H1 (cell line): Measurements from ENCODE around the gene RIPOR2. TPM values are rescaled to one million over a fixed set of nuclear protein-coding genes. Genes with fewer than 3 reads are reported as not detected.

Experiments used
- CTCF ChIA-PET: fragments of 300-600 bp; sonication (Branson Sonifier 250); formaldehyde crosslinking; loops from one replicate; lab custom pipeline; 2021; ENCODE audit not compliant: partially characterized antibody; lab: Charles Lee
- POLR2A ChIA-PET: fragments of 300-600 bp; sonication (Branson Sonifier 250); formaldehyde crosslinking; loops from one replicate; lab custom pipeline; 2021; ENCODE audit warnings: inconsistent platforms; ENCODE audit not compliant: partially characterized antibody; lab: Charles Lee
- DNase-seq, 2 experiments: peaks; one replicate each; pipeline versions ENCODE4 v3.0.0 to v3.0.0-alpha.2; 2010 to 2022; ENCODE audit warnings: low spot score in 2 of 2, low read depth in 1 of 2, mixed read lengths in 1 of 2
- FAIRE-seq: peaks from 2 replicates; lab custom pipeline; 2011; peaks lifted over from hg19 to GRCh38; lab: Jason Lieb, UNC
- H2AFZ ChIP-seq: 2 replicates; pipeline ENCODE4 v1.8.1; 2012; ENCODE audit warnings: low read length, inconsistent platforms
- H2AK5ac ChIP-seq: 2 replicates; pipeline ENCODE4 v1.6.1; 2013; ENCODE audit warnings: low read depth, low read length
- H2BK120ac ChIP-seq: replicated peaks from 2 replicates; pipeline ENCODE3; 2013; ENCODE audit warnings: low read depth, low read length, inconsistent platforms
- H2BK12ac ChIP-seq: 2 replicates; pipeline ENCODE4 v1.6.1; 2013; ENCODE audit warnings: low read depth, low read length
- H2BK15ac ChIP-seq: 2 replicates; pipeline ENCODE4 v1.6.1; 2013; ENCODE audit warnings: low read length
- H2BK20ac ChIP-seq: 2 replicates; pipeline ENCODE4 v1.6.1; 2013; ENCODE audit warnings: low read length
- H2BK5ac ChIP-seq: 2 replicates; pipeline ENCODE4 v1.6.1; 2013; ENCODE audit warnings: low read depth, low read length
- H3K14ac ChIP-seq: 2 replicates; pipeline ENCODE4 v1.6.1; 2013; ENCODE audit warnings: inconsistent platforms; ENCODE audit not compliant: insufficient read length
- H3K18ac ChIP-seq: 2 replicates; pipeline ENCODE4 v1.6.1; 2013; ENCODE audit warnings: low read length; ENCODE audit errors: extremely low read depth
- H3K23ac ChIP-seq: 2 replicates; pipeline ENCODE4 v1.6.1; 2013; ENCODE audit warnings: inconsistent platforms; ENCODE audit not compliant: insufficient read length
- H3K23me2 ChIP-seq: 2 replicates; pipeline ENCODE4 v1.6.1; 2013; ENCODE audit warnings: low read depth, low read length
- H3K27ac ChIP-seq: 2 replicates; pipeline ENCODE4 v1.6.1; 2011; ENCODE audit warnings: low read depth, low read length, inconsistent platforms
- H3K27me3 ChIP-seq, 4 experiments: replicated peaks in 1 of 4; 1 replicate in 1 of 4; 2 replicates in 3 of 4; pipeline versions ENCODE4 v1.6.1 to v1.8.1; 2011 to 2013; ENCODE audit warnings: low read length in 3 of 4, mild to moderate bottlenecking in 3 of 4, inconsistent platforms in 2 of 4, mixed read lengths in 2 of 4, moderate library complexity in 1 of 4; ENCODE audit not compliant: control insufficient read depth in 3 of 4, insufficient read depth in 3 of 4; ENCODE audit errors: extremely low read depth in 1 of 4
- H3K36me3 ChIP-seq, 4 experiments: 2 replicates each; pipeline versions ENCODE4 v1.6.1 to v1.8.1; 2011 to 2013; ENCODE audit warnings: mild to moderate bottlenecking in 4 of 4, low read length in 3 of 4, moderate library complexity in 2 of 4, control low read depth in 1 of 4, inconsistent platforms in 1 of 4; ENCODE audit not compliant: insufficient read depth in 4 of 4, control insufficient read depth in 2 of 4
- H3K4ac ChIP-seq: replicated peaks from 2 replicates; pipeline ENCODE3; 2013; ENCODE audit warnings: low read length, low read depth, mixed read lengths, inconsistent platforms; ENCODE audit not compliant: insufficient read length
- H3K4me1 ChIP-seq, 4 experiments: replicated peaks in 1 of 4; 1 replicate in 1 of 4; 2 replicates in 3 of 4; pipeline versions ENCODE4 v1.6.1 to v1.8.1; 2011 to 2013; ENCODE audit warnings: low read length in 3 of 4, inconsistent platforms in 2 of 4, mixed read lengths in 1 of 4; ENCODE audit not compliant: insufficient read depth in 4 of 4, control insufficient read depth in 3 of 4
- H3K4me2 ChIP-seq, 2 experiments: 2 replicates each; pipeline versions ENCODE4 v1.6.1 to v1.8.1; 2011 to 2013; ENCODE audit warnings: low read depth in 2 of 2, low read length in 2 of 2, control low read depth in 1 of 2, inconsistent platforms in 1 of 2, mild to moderate bottlenecking in 1 of 2; ENCODE audit not compliant: insufficient read depth in 1 of 2
- H3K4me3 ChIP-seq, 4 experiments: fragments of 200-600, 300-600 bp in 1 of 4; sonication (generic), shearing (Covaris generic), sonication (Bioruptor Twin) in 1 of 4; 2 replicates each; pipeline versions ENCODE4 v1.5.1 to v1.8.1; 2011 to 2016; ENCODE audit warnings: low read length in 4 of 4, low read depth in 3 of 4, control low read depth in 2 of 4, inconsistent platforms in 2 of 4, mild to moderate bottlenecking in 2 of 4, mixed read lengths in 1 of 4, moderate library complexity in 1 of 4; ENCODE audit not compliant: insufficient read depth in 2 of 4; ENCODE audit errors: extremely low read depth in 1 of 4
- H3K56ac ChIP-seq: replicated peaks from 2 replicates; pipeline ENCODE3; 2013; ENCODE audit warnings: low read depth, mild to moderate bottlenecking, mixed read lengths, low read length, inconsistent platforms; ENCODE audit not compliant: insufficient read length
- H3K79me1 ChIP-seq: 2 replicates; pipeline ENCODE4 v1.6.1; 2013; ENCODE audit warnings: low read depth, low read length, control low read depth
- H3K79me2 ChIP-seq, 2 experiments: 2 replicates each; pipeline versions ENCODE4 v1.6.1 to v1.8.1; 2012 to 2013; ENCODE audit warnings: low read length in 2 of 2, mild to moderate bottlenecking in 2 of 2, inconsistent platforms in 1 of 2; ENCODE audit not compliant: insufficient read depth in 2 of 2, control insufficient read depth in 1 of 2
- H3K9ac ChIP-seq, 4 experiments: replicated peaks in 1 of 4; 1 replicate in 1 of 4; 2 replicates in 3 of 4; pipeline versions ENCODE4 v1.6.1 to v1.8.1; 2011 to 2013; ENCODE audit warnings: low read depth in 3 of 4, low read length in 3 of 4, control low read depth in 2 of 4, mild to moderate bottlenecking in 2 of 4, moderate library complexity in 2 of 4, inconsistent platforms in 1 of 4; ENCODE audit errors: extremely low read depth in 1 of 4
- H3K9me3 ChIP-seq, 2 experiments: 2 replicates each; pipeline versions ENCODE4 v1.6.1 to v1.8.1; 2012 to 2013; ENCODE audit warnings: mild to moderate bottlenecking in 2 of 2, moderate library complexity in 2 of 2, control low read depth in 1 of 2, inconsistent platforms in 1 of 2, low read depth in 1 of 2, low read length in 1 of 2, mixed read lengths in 1 of 2; ENCODE audit not compliant: insufficient read depth in 2 of 2
- H4K20me1 ChIP-seq, 2 experiments: replicated peaks in 1 of 2; 2 replicates each; pipeline versions ENCODE3 to v1.8.1; 2011 to 2013; ENCODE audit warnings: inconsistent platforms in 2 of 2, low read length in 2 of 2, mild to moderate bottlenecking in 1 of 2; ENCODE audit not compliant: insufficient read depth in 2 of 2, control insufficient read depth in 1 of 2
- H4K5ac ChIP-seq: 2 replicates; pipeline ENCODE4 v1.6.1; 2013; ENCODE audit warnings: low read length, low read depth, mixed read lengths, inconsistent platforms; ENCODE audit not compliant: insufficient read length
- H4K8ac ChIP-seq: 2 replicates; pipeline ENCODE4 v1.8.0; 2013; ENCODE audit warnings: mild to moderate bottlenecking, moderate library complexity, low read length, inconsistent platforms; ENCODE audit not compliant: insufficient read depth; ENCODE audit errors: extremely low read depth
- H4K91ac ChIP-seq: replicated peaks from 2 replicates; pipeline ENCODE3; 2013; ENCODE audit warnings: low read length, mixed read lengths, inconsistent platforms; ENCODE audit not compliant: insufficient read length
- JUN ChIP-seq: IDR thresholded peaks from 2 replicates; pipeline ENCODE4 v1.6.1; 2011; ENCODE audit warnings: low read depth, mild to moderate bottlenecking, improper control_type of control experiment, low read length
- SIX5 ChIP-seq: IDR thresholded peaks from 2 replicates; pipeline ENCODE4 v1.6.1; 2011; ENCODE audit warnings: mild to moderate bottlenecking, low read depth, low read length
- WGBS, 2 experiments: shearing (Covaris generic) in 1 of 2; methylation state at CpG; one replicate each; pipeline versions ENCODE4 v1.1.6 to v1.1.7; 2013 to 2015; ENCODE audit warnings: low lambda C conversion rate in 2 of 2, mixed read lengths in 2 of 2, inconsistent platforms in 1 of 2, low coverage in 1 of 2, missing lambda C conversion rate in 1 of 2; ENCODE audit not compliant: insufficient replicate concordance in 2 of 2, insufficient coverage in 1 of 2, insufficient read length in 1 of 2; ENCODE audit errors: extremely low coverage in 1 of 2, missing lambda C conversion rate in 1 of 2; 5-methylcytosine and 5-hydroxymethylcytosine counted together
- polyA plus RNA-seq, 7 experiments: library from polyadenylated mRNA; depleted of rRNA in 3 of 7; stranded (reverse) in 5 of 7; unstranded in 2 of 7; fragments of >200 nt in 5 of 7; fragments of 200-250 nt in 2 of 7; gene quantifications; 1 replicate in 5 of 7; 2 replicates in 1 of 7; 4 replicates in 1 of 7; pipeline versions ENCODE4 v1.2.1 to v1.2.3, GENCODE V29; 2011 to 2013; ENCODE audit warnings: missing spikeins in 2 of 7, mixed read lengths in 2 of 7
- total RNA-seq: library from RNA; stranded (reverse); fragmentation: NEBNext Ultra II Directional; extraction: Animal tissue kit (Norgen Biotek cat#: 25700); gene quantifications from 2 replicates; pipeline ENCODE4 v1.2.1, GENCODE V29; 2021
- TF ChIP-seq, protein P1 (sequence below), 3 experiments: IDR thresholded peaks; 1 replicate in 2 of 3; 2 replicates in 1 of 3; pipeline versions ENCODE4 v1.5.1 to v1.6.1; 2011; ENCODE audit warnings: low read length in 3 of 3, mild to moderate bottlenecking in 3 of 3, inconsistent platforms in 2 of 3, low read depth in 1 of 3, moderate library complexity in 1 of 3; ENCODE audit not compliant: insufficient read depth in 1 of 3; ENCODE audit errors: control extremely low read depth in 1 of 3

The RIPOR2 gene
- total and polyA plus RNA-seq, 2 of the 8 experiments (the other 6 are each of a cell fraction or from before 2014, with no cell fraction given) = 16.7 to 45.6 TPM

DNA sequence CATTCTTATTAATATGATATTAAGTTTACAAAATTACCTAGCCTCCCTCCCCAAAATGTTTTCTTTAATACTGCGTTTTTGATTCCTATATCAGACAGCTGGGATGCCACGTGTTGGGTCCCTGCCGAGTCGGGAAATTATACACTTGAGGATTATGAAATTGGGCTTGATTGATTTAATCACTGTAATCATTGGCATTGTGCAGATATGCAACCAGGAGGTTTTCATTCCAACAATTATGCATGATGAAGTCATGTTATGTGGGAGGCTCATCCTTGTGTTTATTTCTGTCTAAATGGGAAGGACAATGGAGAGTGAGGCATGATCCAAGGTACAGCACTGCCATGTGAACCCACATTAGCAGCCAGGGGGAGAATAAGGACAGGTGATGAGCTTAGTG, 30.6 kb upstream of the RIPOR2 start:
- Histone ChIP-seq H3K56ac (no peak overlapping the region), H2BK120ac (no peak overlapping the region), H3K14ac (no peak overlapping the region), H2BK5ac (no peak overlapping the region), H3K79me2 (no peaks in the 10 kb centered on the region), H2AFZ (no peak overlapping the region), H4K20me1 (no peaks in the 10 kb centered on the region), H3K23me2 (peaks cover 2% of the 10 kb centered on the region; the same call in 1 of the 2 replicates), H2BK20ac (no peak overlapping the region), H3K18ac (no peak overlapping the region), H3K9me3 (no peaks in the 10 kb centered on the region), H3K27ac (no peak overlapping the region), H3K9ac (no peak overlapping the region), H2BK12ac (no peak overlapping the region), H3K4ac (no peak overlapping the region), H3K4me3 (no peak overlapping the region), H3K4me1 (peaks cover 0 to 7% (median 2%) of the 10 kb centered on the region in 4 experiments; a peak in 2 of 7 replicates), H3K27me3 (no peaks in the 10 kb centered on the region), H2BK15ac (no peak overlapping the region), H4K91ac (no peak overlapping the region), H4K8ac (no peak overlapping the region), H3K4me2 (no peak overlapping the region), H3K36me3 (no peaks in the 10 kb centered on the region), H3K23ac (no peak overlapping the region), H3K79me1 (no peaks in the 10 kb centered on the region), H4K5ac (no peak overlapping the region), H2AK5ac (no peak overlapping the region)
- TF ChIP-seq SIX5 = no peak
- TF ChIP-seq, protein P1, sequence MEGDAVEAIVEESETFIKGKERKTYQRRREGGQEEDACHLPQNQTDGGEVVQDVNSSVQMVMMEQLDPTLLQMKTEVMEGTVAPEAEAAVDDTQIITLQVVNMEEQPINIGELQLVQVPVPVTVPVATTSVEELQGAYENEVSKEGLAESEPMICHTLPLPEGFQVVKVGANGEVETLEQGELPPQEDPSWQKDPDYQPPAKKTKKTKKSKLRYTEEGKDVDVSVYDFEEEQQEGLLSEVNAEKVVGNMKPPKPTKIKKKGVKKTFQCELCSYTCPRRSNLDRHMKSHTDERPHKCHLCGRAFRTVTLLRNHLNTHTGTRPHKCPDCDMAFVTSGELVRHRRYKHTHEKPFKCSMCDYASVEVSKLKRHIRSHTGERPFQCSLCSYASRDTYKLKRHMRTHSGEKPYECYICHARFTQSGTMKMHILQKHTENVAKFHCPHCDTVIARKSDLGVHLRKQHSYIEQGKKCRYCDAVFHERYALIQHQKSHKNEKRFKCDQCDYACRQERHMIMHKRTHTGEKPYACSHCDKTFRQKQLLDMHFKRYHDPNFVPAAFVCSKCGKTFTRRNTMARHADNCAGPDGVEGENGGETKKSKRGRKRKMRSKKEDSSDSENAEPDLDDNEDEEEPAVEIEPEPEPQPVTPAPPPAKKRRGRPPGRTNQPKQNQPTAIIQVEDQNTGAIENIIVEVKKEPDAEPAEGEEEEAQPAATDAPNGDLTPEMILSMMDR (IDR thresholded peaks at IDR 0.05; ENCODE audit: control extremely low read depth in 1 of 3, insufficient read depth in 1 of 3, low read depth in 1 of 3, low read length in 3 of 3) = no peak
- no peak for TF ChIP-seq JUN
- DNase-seq (no peak), FAIRE-seq (no peak)
- WGBS, 2 experiments = 95% methylated on average over 4 of the region's 4 CpGs; no CpG with 5 or more reads in 1 of the 2 experiments
- CTCF ChIA-PET = interaction anchor here (0.8 to 3.5 kb wide), 9 partner anchors 10 to 60 kb away, joined by 3 to 19 read pairs (median 4); no protein-coding TSS in a partner anchor
- POLR2A ChIA-PET = interaction anchor here (0.6 to 1.5 kb wide), 3 partner anchors 11 to 68 kb away, joined by 4 to 6 read pairs (median 5); no protein-coding TSS in a partner anchor
